Anterior cingulate cortex (tissue), 58 donors: ENCODE results near the gene HLA-DMA.

Experiments
- DNase-seq, 58 donors: peaks; one replicate each; lab custom pipeline; 2025; lab: John Stamatoyannopoulos, UW

HLA-DMA gene

GRCh38 chr6:32952817-32953739 is at the start of gene HLA-DMA:
Gene HLA-DMA, minus strand, starts transcription at chr6:32953097. Its CDS starts 61 bp downstream, at chr6:32953036.
- DNase-seq: peak in 52 of 58 donors; percentile 19 to 92 (median 59)

DNA sequence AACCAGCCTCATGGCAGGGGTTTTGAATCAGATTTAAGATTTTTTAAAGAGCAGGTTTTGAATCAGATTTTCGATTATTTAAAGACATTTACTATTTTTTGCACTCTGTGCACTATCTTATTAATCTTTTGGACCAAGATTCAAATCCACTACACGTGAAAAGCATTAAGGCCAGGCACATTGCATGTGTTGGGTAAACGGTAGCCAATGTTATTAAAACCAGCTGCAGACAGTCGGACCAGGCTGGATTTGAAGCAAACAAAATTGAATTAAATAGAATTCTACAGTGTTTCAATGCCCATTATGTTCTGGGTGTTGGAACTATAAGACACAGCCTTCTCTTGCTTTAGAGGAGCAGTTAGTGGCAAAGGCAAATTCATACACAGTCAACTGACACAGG is 48.8 kb upstream of the HLA-DMA start:
- no peak for DNase-seq

DNA sequence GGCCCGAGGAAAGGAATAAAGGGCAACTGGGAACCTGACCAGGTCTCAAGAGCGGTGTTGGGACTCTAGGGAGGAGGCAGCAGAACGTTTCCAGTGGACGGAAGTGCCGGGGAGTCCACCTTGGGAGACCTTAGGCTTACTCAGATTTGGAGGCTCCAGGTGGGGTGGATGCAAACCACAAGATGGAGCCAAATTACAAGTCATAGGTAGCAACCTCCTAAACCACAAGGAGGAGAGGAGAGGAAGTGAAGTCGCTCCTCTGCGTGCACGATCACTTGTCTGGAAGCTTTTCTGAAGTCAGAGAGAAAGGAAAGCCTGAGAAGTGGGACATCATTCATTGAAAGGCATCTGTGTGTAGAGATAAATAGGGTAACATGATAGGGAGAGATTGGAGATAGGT is 47.2 kb upstream of the HLA-DMA start:
- no peak for DNase-seq

GRCh38 chr6:32995448-32995847 is 42.6 kb upstream of the HLA-DMA start:
- DNase-seq: no peak

DNA sequence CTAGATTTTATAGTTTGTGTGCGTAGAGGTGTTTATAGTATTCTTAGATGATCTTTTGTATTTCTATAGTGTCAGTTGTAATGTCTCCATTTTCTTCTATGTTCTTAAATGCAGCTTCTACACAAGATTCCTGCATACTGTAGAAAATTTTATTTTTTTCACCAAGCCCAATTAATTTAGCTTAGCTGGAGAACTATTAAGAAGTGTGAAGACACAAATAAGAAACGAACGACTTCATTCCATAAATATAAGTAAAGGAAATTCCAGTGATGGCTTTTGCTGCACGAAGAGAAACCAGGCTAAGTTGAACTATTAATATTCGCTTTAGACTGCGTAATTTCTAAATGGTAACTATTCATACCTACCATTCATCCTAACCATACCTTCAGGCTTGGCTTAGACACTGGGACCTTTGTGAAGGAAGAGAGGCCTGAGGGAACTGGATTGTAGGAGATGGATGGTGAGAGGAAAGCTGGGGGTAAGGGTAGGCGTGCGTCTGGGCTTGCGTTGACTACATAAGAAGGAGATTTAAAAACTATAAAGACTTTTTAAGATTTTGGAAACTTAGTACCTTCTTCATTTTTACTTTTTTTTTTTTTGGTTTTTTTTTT is 40.6 kb upstream of the HLA-DMA start:
- no peak for DNase-seq

DNA sequence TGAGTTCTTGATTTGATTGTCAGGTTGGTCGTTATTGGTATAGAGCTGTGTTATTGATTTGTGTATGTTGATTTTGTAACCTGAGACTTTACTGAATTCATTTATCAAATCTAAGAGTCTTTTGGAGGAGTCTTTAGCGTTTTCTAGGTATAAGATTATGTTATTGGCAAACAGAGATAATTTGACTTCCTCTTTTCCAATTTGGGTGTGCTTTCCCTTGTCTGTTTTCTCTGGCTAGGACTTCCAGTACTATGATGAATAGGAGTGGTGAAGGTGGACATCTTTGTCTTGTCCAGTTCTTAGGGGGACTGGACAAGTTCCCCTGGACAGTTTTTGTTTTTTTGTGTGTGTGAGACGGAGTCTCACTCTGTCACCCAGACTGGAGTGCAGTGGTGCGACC is 39.1 kb upstream of the HLA-DMA start:
- DNase-seq: no peak

- no peak for DNase-seq
Observed at GRCh38 chr6:32989368-32989767, 36.5 kb upstream of the HLA-DMA start.

GRCh38 chr6:32984622-32985389 is 31.9 kb upstream of the HLA-DMA start:
- DNase-seq: peak in 52 of 58 donors; percentile 19 to 94 (median 66)

DNA sequence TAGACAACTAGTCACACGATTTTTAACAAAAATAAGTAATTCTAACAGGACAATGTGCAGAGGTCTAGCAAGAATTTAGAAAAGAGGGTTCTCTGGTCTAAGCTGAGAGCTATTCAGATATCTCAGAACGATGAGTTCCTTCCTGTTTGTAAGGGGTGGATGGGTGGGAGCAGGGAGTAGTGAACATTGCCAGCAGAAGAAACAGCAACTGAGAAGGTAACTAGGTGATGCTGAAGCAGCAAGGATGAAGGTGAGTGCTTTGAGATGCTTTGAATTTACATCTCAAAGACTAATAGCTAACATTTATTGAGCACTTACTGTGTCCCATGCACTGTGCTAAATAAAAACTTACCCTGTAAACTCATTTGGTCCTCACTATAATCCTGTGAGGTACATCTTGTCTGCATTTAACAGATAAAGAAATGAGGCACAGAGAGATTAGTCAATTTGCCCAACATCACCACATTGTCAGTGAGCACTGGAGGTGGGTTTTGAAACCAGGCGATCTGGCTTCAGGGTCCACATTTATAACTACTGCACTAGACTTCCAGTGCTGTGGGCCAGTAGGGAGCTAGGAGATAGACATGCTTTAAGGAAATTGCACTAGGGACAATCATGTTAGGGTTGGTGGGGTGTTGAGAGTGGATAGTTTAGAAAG is 31.2 kb upstream of the HLA-DMA start:
- DNase-seq: no peak

GRCh38 chr6:32983493-32983848 is 30.6 kb upstream of the HLA-DMA start:
- no peak for DNase-seq

- peak in 1 of 58 donors; percentile 17 for DNase-seq
Observed at GRCh38 chr6:32982702-32983492, 30.0 kb upstream of the HLA-DMA start.

DNA sequence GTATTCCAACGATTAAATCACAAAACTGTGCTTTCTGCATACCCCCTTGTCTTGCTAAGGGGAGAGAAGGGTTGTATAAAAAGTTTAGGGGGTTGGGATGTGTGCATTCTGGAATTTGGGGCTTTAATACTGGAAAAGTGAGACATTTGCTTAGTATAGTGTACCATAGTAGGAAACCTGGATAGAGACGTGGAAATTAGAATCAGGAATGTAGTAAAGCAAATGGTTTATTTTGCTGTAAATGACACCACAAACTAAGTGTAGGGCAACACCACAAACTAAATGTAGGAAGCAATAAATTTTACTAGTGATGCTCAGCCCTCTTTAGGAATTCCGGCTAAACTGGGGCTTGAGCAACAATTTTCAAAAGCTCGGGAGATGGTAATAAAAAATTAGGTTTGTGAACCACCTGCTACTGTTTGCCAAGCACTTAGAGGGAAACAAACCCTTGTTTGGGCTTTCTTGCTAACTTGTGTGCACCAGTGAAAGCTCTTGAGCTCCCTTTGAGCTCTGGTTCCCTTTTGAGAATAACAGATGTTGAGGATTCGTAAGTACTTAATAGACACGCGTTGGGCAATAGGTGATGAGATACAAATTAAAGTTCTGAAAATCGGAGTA is 29.3 kb upstream of the HLA-DMA start:
- no peak for DNase-seq

GRCh38 chr6:32980488-32981038 is 27.7 kb upstream of the HLA-DMA start:
- DNase-seq: no peak

- DNase-seq: no peak
Observed at GRCh38 chr6:32979720-32980487, 27.0 kb upstream of the HLA-DMA start.

DNA sequence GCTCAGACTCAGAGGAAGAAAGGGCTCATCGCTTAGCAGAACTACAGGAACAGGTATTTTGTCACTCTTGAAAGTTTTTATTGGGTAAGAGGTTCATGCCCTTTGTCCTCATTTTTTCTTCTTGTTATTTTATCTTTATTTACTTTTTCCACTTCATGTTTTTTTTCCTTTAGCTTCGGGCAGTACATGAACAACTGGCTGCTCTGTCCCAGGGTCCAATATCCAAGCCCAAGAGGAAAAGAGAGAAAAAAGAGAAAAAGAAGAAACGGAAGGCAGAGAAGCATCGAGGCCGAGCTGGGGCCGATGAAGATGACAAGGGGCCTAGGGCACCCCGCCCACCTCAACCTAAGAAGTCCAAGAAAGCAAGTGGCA is 25.0 kb upstream of the HLA-DMA start:
- no peak for DNase-seq

DNA sequence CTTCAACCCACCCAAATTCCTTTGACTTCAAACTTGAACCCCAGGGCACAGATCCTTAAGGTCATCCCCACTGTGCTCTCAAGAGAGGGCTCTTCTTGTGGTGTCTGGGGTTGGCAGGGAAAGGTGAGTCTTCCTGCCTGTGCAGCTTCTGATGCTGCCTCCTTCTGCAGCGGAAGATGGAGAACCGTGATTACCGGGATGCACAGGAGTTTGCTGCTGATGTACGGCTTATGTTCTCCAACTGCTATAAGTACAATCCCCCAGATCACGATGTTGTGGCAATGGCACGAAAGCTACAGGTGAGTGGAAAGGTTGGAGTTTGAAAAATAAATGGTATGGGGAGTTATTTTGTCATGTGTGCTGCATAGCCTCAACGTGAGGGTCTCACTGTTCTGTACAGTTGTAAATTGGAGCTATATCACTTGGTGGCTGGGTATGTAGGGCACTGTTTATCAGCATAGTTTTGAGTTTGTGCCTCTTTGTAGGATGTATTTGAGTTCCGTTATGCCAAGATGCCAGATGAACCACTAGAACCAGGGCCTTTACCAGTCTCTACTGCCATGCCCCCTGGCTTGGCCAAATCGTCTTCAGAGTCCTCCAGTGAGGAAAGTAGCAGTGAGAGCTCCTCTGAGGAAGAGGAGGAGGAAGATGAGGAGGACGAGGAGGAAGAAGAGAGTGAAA is 24.5 kb upstream of the HLA-DMA start:
- no peak for DNase-seq

DNA sequence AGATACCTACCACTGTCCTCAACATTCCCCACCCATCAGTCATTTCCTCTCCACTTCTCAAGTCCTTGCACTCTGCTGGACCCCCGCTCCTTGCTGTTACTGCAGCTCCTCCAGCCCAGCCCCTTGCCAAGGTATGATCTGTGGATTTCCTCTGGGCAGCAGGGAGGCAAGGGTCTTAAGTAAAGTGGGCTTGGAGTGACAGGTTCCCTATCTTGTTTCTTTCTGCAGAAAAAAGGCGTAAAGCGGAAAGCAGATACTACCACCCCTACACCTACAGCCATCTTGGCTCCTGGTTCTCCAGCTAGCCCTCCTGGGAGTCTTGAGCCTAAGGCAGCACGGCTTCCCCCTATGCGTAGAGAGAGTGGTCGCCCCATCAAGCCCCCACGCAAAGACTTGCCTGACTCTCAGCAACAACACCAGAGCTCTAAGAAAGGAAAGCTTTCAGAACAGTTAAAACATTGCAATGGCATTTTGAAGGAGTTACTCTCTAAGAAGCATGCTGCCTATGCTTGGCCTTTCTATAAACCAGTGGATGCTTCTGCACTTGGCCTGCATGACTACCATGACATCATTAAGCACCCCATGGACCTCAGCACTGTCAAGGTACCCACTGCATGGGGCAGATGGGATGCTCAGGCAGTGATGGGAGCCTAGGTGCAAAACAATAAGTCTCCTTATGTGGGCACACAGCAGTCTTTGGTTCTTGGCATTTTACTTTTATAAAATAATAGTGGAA is 23.6 kb upstream of the HLA-DMA start:
- DNase-seq: no peak
